Umbilical cord (tissue), 2 donors: ENCODE measurements around the gene EVPLL. TPM values are rescaled to one million over a fixed set of nuclear protein-coding genes. Genes with fewer than 3 reads are reported as not detected.
"Not testable (repeated sequence)": the region's sequence is repeated elsewhere in the genome, so short reads cannot be mapped to it uniquely, and the experiment has no call there.

ENCODE experiments used
- DNase-seq: peaks from one replicate; pipeline ENCODE4 v3.0.0-alpha.2; 2015; ENCODE audit warnings: low spot score
- total RNA-seq: library from RNA; depleted of rRNA; stranded (reverse); fragments of >200 nt; gene quantifications from one replicate; pipeline ENCODE4 v1.2.3, GENCODE V29; 2014; ENCODE audit warnings: low replicate concordance; ENCODE audit not compliant: insufficient read depth

EVPLL gene
- total RNA-seq, 1 donor from 2014 or later, result 0.24 TPM

DNA sequence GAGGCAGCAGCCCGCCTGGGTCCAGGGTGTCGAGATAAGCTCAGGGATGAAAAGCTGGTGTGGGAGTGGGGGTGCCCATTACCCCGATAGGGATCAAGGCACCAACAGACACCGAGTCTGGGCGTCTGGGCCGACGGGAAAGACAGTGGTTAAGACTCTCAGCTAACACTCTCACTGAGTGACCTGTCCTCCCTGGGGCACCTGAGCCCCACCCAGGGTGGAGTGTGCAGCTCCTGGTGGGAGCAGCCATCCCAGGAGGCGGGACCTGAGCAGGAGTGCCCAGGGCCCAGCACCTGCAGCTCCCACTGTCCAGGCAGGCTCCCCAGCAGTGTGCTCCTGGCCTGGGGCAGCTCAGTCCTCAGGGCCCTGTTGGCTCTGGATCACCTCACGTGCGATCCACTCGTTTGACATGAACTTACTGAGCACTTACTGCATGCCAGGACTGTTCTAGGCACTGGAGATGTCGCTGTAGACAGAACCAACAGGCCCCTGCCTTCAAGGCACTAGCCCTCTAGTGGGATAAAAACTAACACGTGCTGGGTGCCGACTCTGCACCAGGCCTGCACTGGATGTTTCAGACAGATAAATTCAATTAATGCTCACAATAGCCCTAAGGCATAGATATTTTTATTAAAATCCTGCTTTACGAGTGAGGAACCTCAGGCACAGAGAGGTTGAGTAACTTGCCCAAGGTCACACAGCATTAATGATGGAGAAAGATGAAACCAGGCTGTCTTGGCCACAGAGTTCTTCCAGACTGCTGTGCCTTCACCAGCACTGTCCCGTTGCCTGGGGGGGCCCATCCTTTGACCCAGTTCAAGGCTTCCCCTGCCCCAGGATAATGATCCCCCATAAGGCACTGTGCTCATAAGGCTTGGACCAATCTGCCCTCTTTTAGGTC is 1.9 kb downstream of the EVPLL start:
- no peak for DNase-seq

DNA sequence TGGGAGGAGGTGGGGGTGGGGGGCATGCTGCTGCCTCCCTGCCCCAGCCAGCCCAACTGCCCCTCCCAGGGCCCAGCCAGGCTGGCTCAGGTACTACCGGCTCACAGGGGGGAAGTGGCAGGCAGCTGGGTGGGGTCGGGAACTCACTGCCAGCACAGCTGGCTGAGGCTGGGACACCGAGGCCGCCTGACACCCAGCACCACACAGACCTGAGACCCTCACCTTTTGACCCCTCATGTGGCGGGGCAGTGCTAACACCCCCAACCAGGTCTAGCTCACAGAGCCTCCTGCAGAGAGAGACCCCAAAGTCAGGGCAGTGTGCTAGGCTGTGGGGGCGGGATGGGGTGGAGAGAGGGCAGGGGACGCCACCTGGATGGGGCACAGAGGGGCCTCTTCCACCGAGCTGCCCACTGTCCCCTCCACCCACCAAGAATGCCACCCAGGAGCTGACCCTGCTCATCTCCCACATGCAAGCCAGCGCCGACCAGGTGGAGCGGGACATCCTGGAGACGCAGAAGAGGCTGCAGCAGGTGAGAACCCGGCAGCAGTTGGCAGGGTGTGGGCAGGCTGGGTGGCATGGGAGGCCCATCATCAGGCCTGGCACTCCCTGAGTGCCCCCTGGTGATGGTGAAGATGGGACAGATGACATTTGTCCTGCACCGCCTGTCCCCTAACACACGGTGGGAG is 3.0 kb downstream of the EVPLL start:
- DNase-seq, result no peak

DNA sequence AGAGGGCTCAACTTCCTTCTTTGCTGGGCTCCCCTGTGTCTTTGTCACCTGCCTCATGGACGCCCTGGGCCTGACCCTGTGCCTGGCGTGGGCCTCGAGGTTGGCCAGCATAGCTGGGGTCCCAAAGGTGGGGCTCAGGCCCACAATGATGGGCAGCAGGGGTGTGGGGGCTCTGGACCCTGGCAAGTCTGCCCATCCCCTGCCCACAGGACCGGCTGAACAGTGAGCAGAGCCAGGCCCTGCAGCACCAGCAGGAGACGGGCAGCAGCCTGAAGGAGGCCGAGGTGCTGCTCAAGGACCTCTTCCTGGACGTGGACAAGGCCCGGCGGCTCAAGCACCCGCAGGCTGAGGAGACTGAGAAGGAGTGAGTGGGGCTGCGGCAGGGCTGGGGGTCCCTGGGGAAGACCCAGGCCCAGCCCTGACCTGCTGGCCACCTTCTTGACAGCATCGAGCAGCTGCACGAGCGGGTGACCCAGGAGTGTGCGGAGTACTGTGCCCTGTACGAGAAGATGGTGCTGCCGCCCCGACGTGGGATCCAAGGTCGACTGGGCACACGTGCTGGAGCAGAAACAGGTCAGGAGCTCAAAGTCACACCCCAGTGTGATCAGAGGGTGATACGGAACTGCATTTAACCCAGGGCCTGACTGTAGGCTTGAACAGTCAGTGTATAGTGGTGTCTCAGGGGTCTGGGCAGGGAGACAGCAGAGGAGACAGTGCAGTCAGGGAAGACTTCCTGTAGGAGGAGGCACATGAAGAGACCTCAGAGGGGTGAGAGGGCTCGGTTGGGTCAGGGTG is 3.8 kb downstream of the EVPLL start:
- no peak for DNase-seq

DNA sequence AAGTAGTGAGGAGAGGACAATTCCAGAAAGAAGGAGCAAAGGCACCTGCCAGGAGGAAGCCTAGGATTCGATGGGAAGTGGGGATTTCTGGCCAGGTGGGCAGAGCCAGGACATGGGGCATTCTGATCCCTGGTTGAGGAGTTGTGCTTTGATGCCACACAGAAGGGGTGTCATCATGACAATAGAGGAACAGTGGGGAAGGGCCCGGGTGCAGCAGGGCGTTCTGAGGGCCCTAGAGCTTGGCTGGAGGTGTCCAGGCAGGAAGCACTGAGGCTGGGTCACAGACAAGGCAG is 4.3 kb downstream of the EVPLL start:
- DNase-seq, result no peak

DNA sequence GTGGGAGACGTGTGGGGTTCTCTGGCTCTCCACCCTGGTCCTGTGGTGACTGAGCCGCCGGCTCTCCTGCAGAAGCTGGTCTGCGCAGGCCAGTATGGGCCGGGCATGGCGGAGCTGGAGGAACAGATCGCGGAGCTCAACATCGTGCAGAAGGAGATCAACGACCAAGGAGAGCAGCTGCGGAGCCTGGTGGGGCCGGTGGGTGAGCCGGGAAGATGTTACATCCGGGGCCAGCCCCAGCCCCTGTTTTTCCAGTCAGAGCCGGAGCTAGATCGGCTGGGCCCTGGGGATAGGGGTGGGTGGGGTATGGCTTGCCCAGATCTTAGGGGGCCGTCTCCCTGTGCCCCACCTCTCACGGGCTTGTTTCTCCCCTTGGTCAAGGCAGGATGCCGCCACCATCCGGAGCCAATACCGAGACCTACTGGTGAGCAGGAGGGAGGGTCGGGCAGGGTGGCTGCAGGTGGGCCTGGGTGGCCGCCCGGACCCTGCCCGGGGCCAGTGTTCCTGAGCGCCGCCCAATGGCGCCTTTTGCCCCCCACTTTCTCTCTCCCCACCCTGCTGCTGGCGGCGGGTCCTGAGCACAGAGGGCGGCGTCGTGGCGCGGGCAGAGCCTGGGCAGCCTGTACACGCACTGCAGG is 5.0 kb downstream of the EVPLL start:
- no peak for DNase-seq

DNA sequence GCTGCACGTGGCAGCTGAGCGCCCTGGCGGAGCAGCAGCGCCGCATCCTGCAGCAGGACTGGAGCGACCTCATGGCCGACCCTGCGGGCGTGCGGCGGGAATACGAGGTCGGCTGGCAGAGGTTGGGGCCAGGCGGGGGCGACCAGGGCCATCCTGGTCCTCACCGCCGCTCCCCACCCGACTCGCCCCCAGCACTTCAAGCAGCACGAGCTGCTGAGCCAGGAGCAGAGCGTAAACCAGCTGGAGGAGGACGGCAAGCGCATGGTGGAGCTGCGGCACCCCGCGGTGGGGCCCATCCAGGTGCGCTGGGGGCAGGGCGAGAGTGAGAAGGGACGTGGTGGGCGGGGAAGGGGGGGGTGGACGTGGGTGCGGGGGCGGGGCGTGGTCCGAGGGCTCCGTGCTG is 5.5 kb downstream of the EVPLL start:
- not testable (repeated sequence) for DNase-seq

DNA sequence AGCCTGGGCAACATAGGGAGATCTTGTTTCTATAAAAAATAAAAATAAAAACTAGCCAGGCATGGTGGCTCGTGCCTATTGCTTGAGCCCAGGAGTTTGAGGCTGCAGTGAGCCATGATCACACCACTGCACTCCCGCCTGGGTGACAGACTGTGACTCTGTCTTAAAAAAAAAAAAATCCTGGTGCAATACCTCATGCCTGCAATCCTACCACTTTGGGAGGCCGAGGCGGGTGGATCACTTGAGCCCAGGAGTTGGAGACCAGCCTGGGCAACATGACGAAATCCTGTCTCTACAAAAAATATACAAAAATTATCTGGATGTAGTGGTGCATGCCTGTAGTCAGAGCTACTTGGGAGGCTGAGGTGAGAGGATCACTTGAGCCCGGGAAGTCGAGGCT is 6.7 kb downstream of the EVPLL start:
- DNase-seq, result not testable (repeated sequence)

DNA sequence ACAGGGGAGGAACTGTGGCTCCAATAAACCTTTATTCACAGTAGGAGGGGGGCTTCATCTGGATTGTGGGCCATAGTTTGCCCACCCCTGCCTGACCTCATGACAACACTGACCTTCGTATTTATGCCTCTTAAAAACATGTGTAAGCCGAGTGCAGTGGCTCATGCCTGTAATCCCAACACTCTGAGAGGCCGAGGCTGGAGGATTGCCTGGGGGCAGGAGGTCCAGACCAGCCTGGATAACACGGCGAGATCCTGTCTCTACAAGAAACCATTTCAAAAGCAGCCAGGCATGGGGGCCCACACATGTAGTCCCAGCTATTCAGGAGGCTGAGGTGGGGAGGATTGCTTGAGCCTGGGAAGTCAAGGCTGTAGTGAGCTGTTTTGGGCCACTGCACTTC is 10.0 kb downstream of the EVPLL start:
- DNase-seq, result not testable (repeated sequence)

DNA sequence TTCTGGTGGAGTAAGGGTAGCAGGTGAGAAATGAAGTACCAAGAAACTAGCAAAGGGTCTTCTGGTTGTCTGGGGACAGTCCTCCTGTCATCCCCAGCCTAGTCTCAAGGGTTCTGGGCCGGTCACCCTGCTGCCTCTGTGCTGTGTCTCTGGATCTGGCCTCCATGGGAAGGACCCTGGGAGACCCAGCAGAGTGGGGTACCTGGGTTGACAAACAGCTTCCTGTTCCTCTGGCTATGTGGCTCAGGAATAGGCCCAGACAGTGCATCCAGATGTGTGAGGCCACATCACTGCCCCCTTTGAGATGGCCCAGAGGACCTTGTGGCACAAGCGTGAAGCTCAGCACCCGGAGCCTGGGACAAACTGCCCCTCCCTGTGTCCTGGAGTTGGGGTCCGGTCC is 10.7 kb downstream of the EVPLL start:
- not testable (repeated sequence) for DNase-seq

DNA sequence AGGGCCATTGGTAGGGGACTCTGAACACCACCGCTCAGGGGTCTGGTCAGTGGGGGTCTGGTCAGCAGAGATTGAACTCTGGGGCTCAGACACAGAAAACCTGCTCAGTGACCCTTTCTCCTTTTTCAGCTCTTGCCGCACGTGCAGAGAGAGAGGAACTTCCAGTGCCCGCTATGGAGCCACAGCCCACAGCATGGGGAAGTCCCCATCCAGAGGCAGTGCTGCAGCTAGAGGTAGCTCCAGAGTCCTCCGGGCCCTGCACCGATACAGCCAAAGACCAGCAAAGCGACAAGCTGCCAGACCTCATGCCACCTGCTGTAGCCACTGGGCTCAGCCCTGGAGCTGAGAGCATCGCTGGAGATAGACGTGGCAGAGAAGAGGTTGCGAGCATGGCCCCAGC is 11.2 kb downstream of the EVPLL start:
- not testable (repeated sequence) for DNase-seq

DNA sequence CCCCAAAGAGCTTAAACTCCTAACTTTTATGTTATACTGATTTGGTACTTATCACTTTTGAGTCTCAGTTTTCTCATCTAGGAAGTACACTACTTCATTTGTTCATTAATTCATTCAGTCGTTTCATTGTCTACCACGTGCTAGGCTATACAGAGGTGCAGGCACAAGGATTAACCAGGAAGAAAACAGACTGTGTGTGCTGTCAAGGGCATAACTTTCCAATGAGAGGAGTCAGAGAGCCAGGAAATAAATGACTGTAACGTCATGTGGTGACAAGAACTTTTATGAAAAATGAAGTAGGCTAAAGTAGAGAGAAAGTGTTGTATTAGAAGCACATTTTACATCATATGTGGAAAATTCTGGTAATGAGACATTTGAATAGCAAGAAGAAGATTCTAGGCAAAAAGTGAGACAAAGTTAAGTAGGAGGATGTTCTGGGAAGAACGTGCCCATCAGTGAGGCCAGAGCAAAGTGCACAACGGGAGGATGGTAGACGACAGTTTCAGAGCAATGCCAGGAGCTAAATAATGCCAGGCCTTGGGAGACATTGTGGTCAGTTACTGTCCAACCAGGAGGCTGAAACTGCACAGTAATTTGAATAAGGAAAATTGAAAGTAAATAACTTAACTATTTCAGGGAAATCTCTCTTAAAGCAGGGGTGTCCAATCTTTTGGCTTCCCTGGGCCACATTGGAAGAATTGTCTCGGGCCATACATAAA is 24.5 kb downstream of the EVPLL start:
- not testable (repeated sequence) for DNase-seq

DNA sequence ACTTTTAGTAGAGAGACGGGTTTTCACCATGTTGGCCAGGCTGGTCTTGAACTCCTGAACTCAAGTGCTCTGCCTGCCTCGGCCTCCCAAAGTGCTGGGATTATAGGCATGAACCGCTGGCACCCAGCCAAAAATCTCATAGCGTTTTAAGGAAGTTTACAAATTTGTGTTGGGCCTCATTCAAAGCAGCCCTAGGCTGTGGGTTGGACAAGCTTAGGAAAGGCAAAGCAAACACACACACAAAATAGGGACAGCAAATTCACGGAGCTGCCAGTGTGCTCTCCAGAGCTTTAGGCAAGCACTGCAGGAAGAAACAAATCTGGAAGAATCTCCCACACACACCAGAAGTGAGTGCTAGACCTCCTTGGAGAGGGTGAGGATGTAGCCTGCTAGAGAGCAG is 25.6 kb downstream of the EVPLL start:
- DNase-seq, result not testable (repeated sequence)

DNA sequence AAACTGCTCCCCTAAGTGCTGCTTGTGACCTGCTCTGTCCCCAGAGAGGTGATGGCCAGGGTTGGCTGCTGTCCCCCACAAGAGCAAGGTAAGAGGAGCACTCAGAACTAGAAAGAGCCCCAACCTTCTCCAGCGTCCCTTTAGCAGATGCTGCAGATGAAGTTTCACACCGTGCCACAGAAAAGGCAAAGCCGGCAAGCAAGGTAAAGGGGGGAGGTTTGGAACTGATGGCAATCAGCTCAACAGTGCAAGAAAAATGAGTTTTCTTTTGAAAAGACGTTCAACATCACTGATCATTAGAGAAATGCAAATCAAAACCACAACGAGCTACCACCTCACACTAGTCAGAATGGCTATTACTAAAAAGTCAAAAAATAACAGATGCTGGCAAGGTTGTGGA is 26.0 kb downstream of the EVPLL start:
- DNase-seq, result not testable (repeated sequence)

DNA sequence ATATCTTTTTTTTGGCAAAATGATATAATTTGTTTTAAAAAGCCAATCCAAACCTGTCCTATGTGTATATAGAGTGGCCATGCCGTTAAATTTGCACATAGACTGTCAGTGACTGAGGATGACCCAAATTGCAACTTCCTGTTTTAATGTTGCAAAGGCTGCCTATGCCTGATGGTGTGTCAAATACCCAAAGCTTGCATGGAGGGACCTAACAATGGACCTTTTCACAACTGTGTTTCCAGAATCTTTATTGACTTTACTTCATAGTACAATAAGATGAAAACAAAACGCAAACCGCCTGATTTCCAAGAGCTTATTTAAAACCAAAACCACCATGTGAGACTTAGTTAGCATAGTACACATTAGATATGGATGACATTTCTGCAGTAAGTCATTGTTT is 31.3 kb downstream of the EVPLL start:
- DNase-seq, result not testable (repeated sequence)

DNA sequence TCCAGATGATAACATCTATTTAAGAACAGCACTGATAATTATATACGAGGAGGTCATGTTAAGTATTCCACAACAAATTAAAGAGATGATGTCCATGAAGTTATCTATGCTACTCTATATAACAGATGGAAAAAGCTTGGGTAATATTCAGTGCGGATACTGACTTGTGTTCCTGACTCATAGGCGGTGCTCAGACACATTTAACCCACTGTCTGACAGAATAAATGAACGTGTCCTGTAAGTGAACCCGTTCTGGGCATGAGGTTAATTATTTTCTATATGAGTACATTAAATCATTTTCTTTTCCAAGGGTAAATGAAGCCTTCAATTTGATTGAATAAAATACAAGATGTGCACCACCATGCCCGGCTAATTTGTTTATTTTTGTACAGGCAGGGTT is 31.7 kb downstream of the EVPLL start:
- peak; percentile 35 for DNase-seq

DNA sequence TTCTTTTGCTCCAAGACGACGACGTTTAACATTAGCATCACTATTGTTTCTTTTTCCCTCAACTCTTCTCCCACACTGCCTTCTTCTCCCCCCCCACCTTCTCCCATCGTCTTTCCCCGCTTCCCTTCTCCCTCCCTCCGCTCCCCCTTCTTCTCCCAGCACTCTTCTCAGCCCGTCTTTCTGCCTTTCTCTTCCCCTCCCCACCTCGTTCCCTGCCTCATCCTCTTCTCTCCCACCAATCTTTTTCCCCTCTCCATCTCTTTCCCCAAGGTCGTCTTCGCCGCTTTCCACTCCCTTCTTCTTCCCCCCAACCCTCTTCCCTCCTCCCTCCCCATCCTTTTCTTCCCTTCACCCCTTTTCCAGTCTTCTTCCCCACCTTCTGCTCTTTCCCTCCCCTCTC is 33.2 kb downstream of the EVPLL start:
- peak; percentile 54 for DNase-seq

DNA sequence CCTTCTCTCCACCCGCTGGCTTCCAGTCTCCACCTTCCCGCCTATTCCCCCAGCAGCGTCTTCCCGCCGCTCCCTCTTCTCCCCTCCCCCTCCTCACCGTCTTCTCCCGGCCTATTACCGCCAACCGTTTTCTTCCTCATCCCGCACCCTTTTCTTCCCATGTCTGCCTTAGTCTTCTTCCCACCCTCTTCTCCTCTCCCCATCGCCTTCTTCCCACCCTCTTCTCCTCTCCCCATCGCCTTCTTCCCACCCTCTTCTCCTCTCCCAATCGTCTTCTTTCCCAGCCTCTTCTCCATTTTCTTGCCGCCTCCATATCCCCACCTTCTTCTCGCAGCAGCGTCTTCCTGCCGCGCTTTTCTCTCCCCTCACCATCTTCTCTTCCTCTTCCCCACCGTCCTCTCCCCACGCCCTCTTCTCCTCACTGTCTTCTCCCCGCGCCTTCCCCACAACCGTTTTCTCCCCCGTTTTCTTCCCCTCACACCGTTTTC is 33.8 kb downstream of the EVPLL start:
- peak; percentile 92 for DNase-seq

DNA sequence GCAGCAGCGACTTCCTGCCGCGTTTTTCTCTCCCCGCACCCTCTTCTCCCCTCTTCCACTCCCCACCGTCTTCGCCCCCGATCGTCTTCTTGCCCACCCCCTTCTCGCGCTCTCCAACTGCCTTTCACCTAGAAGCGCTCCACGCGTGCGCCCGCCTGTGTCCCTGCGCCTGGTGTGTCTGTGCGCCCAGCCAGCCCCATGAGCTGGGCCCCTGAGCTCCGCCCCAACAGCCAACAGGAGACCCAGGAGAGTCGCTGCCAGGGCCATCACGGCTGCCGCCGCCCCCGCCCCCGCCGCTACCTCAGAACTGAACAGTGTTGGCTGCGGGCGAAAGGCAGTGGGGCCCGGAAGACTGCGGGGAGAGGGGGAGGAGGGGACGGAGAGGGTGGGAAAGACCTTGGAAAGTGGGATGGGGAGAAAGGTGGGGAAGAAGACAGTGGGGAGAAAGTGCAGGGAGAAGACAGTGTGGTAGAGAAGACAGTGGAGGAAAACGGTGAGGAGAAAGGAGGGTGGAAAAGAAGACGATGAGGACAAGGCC is 34.5 kb downstream of the EVPLL start:
- not testable (repeated sequence) for DNase-seq

DNA sequence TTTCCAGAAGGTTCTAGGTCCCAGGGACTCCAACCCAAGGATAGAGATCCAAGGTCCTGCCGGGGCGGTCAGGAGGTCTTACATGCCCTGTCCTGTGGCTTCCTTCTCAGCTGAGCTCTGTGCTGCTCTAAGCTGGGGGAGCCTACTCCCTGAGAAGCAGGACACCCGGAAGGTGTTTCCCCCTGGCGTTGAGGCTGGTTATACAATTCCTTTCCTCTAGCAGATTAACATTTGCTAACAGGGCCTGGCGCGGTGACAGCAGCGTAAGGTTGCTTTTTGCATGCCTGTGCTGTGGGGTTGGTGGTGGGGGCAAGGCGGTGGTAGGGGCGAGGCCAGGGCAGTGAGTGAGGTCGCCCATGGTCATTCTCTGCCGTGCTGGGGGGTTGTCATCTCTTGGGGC is 43.9 kb downstream of the EVPLL start:
- DNase-seq, result not testable (repeated sequence)

DNA sequence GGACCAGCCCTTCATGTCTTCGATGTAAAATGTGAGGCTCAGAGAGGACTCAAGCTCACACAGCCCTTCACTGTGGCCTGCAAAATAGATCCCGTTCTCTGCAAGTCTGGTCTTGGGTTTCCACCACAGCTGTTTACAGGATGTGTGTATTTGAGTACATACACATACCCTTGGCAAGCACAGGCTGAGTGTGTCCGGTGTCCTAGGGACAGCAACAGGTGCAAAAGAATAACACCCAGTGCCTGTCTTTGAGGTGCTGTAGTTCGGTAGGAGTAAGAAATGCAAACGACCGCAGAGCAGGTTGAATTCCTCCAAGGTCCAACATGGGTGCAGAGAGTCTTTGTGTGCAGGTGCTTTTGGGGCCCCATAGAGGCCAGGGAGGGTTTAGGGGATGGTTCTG is 44.9 kb downstream of the EVPLL start:
- not testable (repeated sequence) for DNase-seq

DNA sequence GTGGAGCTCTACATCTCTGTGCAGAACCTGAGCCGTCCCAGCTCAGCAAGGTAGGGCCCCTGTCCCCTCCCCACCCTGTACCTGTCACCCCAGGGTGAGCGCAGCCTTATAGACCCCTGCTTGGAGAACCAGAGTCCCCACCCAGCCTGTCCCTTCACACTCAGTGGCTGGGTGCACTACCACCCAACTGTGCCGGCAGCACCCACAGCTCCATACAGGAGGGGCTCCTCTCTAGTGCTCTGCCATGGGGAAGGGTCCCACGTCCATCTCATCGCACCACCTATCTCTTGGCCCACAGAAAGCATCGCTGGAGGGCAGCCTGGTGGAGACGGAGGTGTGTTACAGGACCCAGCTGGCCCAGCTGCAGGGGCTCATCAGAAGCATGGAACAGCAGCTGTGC is 45.4 kb downstream of the EVPLL start:
- not testable (repeated sequence) for DNase-seq
